Measurements from ENCODE around the gene CCM2L. TPM values are rescaled to one million over a fixed set of nuclear protein-coding genes. Genes with fewer than 3 reads are reported as not detected.

The CCM2L gene
- total RNA-seq, 1 donor from 2014 or later, result 0.11 TPM

- no peak overlapping the region for H3K4me3 ChIP-seq (ENCODE audit: insufficient read depth, low read depth, low read length)
- H3K79me2 ChIP-seq (ENCODE audit: insufficient read depth, low read length), result no peaks in the 10 kb centered on the region
- H4K20me1 ChIP-seq (ENCODE audit: insufficient read depth, low read length), result no peaks in the 10 kb centered on the region
- no peak overlapping the region for H3K27ac ChIP-seq (ENCODE audit: low read depth, low read length)
- FAIRE-seq, result no peak
- no peak overlapping the region for H2AFZ ChIP-seq (ENCODE audit: low read depth, low read length)
- Mint-ChIP-seq H3K9me3 (ENCODE audit: unreplicated experiment) (peaks cover 2% of the 10 kb centered on the region), H3K4me1 (ENCODE audit: low read depth, unreplicated experiment) (peaks cover 6% of the 10 kb centered on the region), H3K27ac (ENCODE audit: unreplicated experiment) (no peak overlapping the region), H3K4me3 (ENCODE audit: unreplicated experiment) (no peak overlapping the region), H3K36me3 (ENCODE audit: low read depth, unreplicated experiment) (peaks cover 4% of the 10 kb centered on the region), H3K27me3 (ENCODE audit: low read depth, unreplicated experiment) (peaks cover 19% of the 10 kb centered on the region)
- no peaks in the 10 kb centered on the region for H3K36me3 ChIP-seq (ENCODE audit: insufficient read depth, low read length)
- H3K9me3 ChIP-seq (ENCODE audit: insufficient read depth, low read depth, low read length), result no peaks in the 10 kb centered on the region
- DNase-seq (ENCODE audit: low read depth), result no peak
- H3K4me2 ChIP-seq (ENCODE audit: low read length), result no peak overlapping the region
- H3K4me1 ChIP-seq (ENCODE audit: insufficient read depth, low read length), result no peaks in the 10 kb centered on the region
- no peak for TF ChIP-seq CTCF (IDR thresholded peaks at IDR 0.05; ENCODE audit: insufficient read depth, low read depth, low read length)
- TF ChIP-seq EZH2 (IDR thresholded peaks at IDR 0.05; ENCODE audit: insufficient read depth, low read length), result no peak
- no peak overlapping the region for H3K9ac ChIP-seq (ENCODE audit: low read length)
- H3K27me3 ChIP-seq (ENCODE audit: insufficient read depth, low read length), result peaks cover 14% of the 10 kb centered on the region
These were observed 25.2 kb upstream of the CCM2L start for GRCh38 chr20:31984981-31985471.

- Histone ChIP-seq H3K9me3 (ENCODE audit: insufficient read depth, low read depth, low read length) (no peaks in the 10 kb centered on the region), H3K79me2 (ENCODE audit: insufficient read depth, low read length) (no peaks in the 10 kb centered on the region), H3K4me1 (ENCODE audit: insufficient read depth, low read length) (no peaks in the 10 kb centered on the region), H3K27ac (ENCODE audit: low read depth, low read length) (no peak overlapping the region), H3K27me3 (ENCODE audit: insufficient read depth, low read length) (peaks cover 17% of the 10 kb centered on the region), H3K36me3 (ENCODE audit: insufficient read depth, low read length) (no peaks in the 10 kb centered on the region), H4K20me1 (ENCODE audit: insufficient read depth, low read length) (no peaks in the 10 kb centered on the region), H3K4me2 (ENCODE audit: low read length) (no peak overlapping the region), H2AFZ (ENCODE audit: low read depth, low read length) (no peak overlapping the region), H3K4me3 (ENCODE audit: insufficient read depth, low read depth, low read length) (no peak overlapping the region), H3K9ac (ENCODE audit: low read length) (no peak overlapping the region)
- Mint-ChIP-seq H3K4me1 (ENCODE audit: low read depth, unreplicated experiment) (peaks cover 2% of the 10 kb centered on the region), H3K27me3 (ENCODE audit: low read depth, unreplicated experiment) (peaks cover 29% of the 10 kb centered on the region), H3K27ac (ENCODE audit: unreplicated experiment) (peak overlapping the region; percentile 90), H3K9me3 (ENCODE audit: unreplicated experiment) (no peaks in the 10 kb centered on the region), H3K4me3 (ENCODE audit: unreplicated experiment) (no peak overlapping the region), H3K36me3 (ENCODE audit: low read depth, unreplicated experiment) (no peaks in the 10 kb centered on the region)
- no peak for TF ChIP-seq CTCF (IDR thresholded peaks at IDR 0.05; ENCODE audit: insufficient read depth, low read depth, low read length)
- no peak for TF ChIP-seq EZH2 (IDR thresholded peaks at IDR 0.05; ENCODE audit: insufficient read depth, low read length)
- DNase-seq (ENCODE audit: low read depth) (no peak), FAIRE-seq (no peak)
These were observed 22.5 kb upstream of the CCM2L start for GRCh38 chr20:31987744-31988143.

- H3K36me3 Mint-ChIP-seq (ENCODE audit: low read depth, unreplicated experiment), result no peaks in the 10 kb centered on the region
- FAIRE-seq (no peak), DNase-seq (ENCODE audit: low read depth) (no peak)
- Histone ChIP-seq H3K4me2 (ENCODE audit: low read length) (no peak overlapping the region), H3K9me3 (ENCODE audit: insufficient read depth, low read depth, low read length) (no peaks in the 10 kb centered on the region), H3K27ac (ENCODE audit: low read depth, low read length) (no peak overlapping the region), H3K27me3 (ENCODE audit: insufficient read depth, low read length) (peaks cover 20% of the 10 kb centered on the region), H3K36me3 (ENCODE audit: insufficient read depth, low read length) (no peaks in the 10 kb centered on the region), H3K4me3 (ENCODE audit: insufficient read depth, low read depth, low read length) (no peak overlapping the region), H3K9ac (ENCODE audit: low read length) (no peak overlapping the region), H3K79me2 (ENCODE audit: insufficient read depth, low read length) (no peaks in the 10 kb centered on the region), H3K4me1 (ENCODE audit: insufficient read depth, low read length) (no peaks in the 10 kb centered on the region), H2AFZ (ENCODE audit: low read depth, low read length) (no peak overlapping the region), H4K20me1 (ENCODE audit: insufficient read depth, low read length) (no peaks in the 10 kb centered on the region)
- H3K9me3 Mint-ChIP-seq (ENCODE audit: unreplicated experiment), result no peaks in the 10 kb centered on the region
- H3K27me3 Mint-ChIP-seq (ENCODE audit: low read depth, unreplicated experiment), result peaks cover 30% of the 10 kb centered on the region
- H3K4me3 Mint-ChIP-seq (ENCODE audit: unreplicated experiment), result peak overlapping the region; percentile 9
- peak overlapping the region; percentile 90 for H3K27ac Mint-ChIP-seq (ENCODE audit: unreplicated experiment)
- TF ChIP-seq EZH2 (IDR thresholded peaks at IDR 0.05; ENCODE audit: insufficient read depth, low read length) (no peak), CTCF (IDR thresholded peaks at IDR 0.05; ENCODE audit: insufficient read depth, low read depth, low read length) (no peak)
- peaks cover 2% of the 10 kb centered on the region for H3K4me1 Mint-ChIP-seq (ENCODE audit: low read depth, unreplicated experiment)
These were observed 21.7 kb upstream of the CCM2L start for GRCh38 chr20:31988430-31989015.

Data from astrocyte (in vitro differentiated cells and primary cell).